Measurements from ENCODE around the gene DAB2IP.

DAB2IP gene

DNA sequence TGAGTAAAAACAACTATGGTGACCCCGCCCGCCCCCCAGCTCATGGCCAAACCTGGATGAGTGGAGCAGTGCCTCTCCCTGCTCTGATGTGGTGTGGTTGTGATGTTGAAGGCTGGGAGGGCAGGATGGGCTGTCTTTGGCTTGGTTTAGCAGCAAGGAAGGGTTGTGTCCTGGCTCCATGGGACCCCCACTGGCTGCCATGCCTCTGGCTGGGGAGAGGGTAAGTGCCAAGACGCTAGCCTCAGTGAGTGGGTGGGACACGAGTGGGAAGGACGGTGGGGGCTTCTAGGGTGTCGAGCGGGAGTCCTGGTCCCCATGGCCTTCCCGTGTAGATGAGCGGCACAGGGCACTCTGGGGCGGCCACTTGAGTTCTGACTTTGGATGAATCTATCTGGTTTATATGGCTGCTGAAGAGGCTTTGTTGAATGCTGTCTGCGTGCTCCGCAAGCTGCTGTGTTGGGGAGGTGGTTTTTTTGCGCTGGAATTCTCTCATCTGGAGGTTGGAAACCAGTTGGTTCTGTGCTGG, 50.4 kb downstream of the DAB2IP start:
- no peak for DNase-seq (ENCODE audit: low spot score)
- Histone ChIP-seq H3K4me3 (no peak overlapping the region), H3K27ac (peak overlapping the region in 1 of 2 donors; percentile 75)
- TF ChIP-seq, protein P1, sequence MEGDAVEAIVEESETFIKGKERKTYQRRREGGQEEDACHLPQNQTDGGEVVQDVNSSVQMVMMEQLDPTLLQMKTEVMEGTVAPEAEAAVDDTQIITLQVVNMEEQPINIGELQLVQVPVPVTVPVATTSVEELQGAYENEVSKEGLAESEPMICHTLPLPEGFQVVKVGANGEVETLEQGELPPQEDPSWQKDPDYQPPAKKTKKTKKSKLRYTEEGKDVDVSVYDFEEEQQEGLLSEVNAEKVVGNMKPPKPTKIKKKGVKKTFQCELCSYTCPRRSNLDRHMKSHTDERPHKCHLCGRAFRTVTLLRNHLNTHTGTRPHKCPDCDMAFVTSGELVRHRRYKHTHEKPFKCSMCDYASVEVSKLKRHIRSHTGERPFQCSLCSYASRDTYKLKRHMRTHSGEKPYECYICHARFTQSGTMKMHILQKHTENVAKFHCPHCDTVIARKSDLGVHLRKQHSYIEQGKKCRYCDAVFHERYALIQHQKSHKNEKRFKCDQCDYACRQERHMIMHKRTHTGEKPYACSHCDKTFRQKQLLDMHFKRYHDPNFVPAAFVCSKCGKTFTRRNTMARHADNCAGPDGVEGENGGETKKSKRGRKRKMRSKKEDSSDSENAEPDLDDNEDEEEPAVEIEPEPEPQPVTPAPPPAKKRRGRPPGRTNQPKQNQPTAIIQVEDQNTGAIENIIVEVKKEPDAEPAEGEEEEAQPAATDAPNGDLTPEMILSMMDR (IDR thresholded peaks at IDR 0.05), result no peak

DNA sequence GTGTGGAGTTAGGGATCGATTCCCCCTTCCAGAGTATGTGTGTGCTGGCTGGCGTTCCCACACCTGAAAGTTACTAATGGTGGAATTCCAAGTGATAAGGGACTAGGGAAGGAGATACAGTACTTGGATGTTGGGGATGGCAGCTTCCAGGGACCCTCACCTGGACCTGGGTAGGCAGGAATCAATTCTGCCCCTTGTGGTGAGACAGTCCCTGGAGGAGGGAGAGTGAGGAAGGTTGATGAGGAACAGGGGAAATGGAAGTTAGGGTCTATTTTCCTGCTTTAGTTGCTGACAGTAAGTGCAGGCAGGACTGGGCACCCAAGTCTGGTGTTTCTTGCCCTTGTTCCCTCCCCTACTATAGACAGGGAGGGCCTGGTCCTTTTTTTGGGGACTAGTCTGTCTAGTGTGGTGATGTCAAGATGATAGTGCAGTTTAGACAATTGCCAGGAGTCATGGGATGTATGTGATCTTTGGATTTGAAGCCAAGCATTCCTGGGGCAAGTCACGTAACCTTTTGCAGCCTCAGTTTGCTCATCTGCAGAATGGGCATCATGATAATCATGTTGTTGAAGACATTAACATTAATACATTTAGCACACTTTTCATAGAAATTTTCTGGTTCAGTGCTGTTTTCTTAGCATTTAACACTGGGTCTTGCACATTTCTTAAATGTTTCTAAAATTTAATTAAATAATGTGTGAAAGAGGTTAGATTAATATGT, 51.7 kb downstream of the DAB2IP start:
- no peak for DNase-seq (ENCODE audit: low spot score)
- H3K4me3 ChIP-seq, result no peak overlapping the region
- TF ChIP-seq, protein P1 (IDR thresholded peaks at IDR 0.05), result no peak
- H3K27ac ChIP-seq, result no peak overlapping the region

DNA sequence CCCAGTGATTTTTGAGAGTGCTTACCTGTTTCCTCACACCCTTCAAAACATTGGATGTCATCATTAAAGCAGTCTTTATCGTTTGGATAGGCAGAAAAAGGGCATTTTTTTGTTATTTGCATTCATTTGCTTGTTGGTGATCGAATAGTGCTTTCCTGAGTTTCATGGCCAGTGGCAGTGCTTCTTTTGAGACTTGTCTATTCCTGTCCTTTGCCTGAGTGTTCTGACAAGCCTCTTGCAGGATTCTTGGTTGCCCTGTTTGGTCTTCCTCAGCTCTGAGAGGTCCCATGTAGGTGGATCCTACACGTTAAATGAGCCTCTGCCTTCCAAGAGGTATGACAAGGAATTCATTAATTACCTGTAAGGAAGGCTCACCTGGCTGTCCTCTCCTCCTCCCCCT, 52.8 kb downstream of the DAB2IP start:
- H3K4me3 ChIP-seq, result no peak overlapping the region
- no peak overlapping the region for H3K27ac ChIP-seq
- no peak for DNase-seq (ENCODE audit: low spot score)
- TF ChIP-seq, protein P1 (IDR thresholded peaks at IDR 0.05), result no peak

DNA sequence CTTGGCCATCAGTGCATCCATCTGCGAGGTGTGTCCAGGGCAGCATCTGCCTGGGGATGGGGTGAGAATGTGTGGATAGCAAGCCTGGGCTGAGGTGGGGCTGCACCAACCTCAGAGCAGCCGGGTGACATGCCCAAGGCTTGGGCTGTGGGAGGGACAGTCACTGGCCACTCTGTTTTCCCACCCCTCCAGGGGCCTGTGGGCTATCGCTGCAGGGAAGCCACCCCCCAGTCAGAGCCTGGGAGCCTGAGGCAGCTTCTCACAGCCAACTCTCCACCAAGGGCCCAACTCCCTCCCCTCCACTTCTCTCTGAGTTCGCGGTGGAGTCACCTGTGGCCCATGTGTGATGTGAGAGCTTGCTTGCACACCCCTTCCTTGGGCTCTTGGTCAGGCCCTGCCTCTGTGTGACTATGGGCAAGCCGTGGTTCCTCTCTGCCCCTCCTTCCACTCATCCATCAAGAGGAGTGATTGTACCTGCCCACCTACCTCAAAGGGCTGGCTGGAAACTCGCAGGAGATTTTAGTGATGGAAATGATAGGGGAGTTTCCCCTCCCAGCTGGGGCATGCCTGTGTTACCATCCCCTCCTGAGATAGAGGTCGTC, 54.8 kb downstream of the DAB2IP start:
- TF ChIP-seq, protein P1 (IDR thresholded peaks at IDR 0.05), result no peak
- no peak overlapping the region for H3K4me3 ChIP-seq
- no peak overlapping the region for H3K27ac ChIP-seq
- no peak for DNase-seq (ENCODE audit: low spot score)

DNA sequence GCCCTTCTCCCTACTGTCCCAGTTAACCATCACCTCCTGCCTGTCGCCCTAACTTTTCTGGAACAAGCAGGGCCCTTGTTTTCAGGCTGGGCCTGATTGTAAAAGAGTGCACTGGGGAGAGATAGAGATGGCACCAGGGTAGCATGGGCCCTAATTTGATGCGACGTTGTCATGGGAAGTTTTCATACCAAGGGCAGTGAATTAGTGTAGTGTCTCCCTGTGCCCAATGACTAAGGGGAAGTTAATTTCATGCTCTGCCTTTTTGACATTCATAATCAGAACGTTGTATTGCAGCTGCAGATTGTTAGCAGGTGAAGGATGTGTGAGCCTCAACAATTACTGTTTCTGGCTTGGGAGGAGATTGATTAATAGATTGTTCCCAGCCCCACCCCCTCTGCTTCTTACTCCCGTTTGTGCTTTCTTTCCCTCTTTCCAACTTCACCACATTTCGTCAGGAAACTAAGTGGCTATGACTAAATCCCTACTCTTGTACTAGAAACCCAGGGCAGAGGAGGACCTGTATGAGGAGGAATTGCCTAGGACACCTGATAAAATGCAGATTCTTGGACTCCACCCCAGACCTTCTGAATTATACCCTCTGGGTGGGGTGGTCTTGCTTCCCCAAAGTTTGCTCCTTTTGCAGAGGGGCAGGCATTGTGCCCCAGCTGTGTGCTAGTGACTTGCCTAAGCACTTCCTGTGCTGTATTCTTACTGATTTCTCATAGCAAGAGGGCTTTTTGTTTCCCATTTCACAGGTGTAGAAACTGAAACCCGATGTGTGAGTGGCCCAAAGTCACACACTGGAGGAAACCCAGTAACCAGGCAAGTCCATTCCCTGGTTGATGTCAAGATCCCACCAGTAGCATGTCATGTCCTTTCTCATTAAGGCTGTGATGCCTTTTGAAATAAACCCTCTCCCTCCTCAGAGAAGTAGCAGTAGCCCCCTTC, 56.3 kb downstream of the DAB2IP start:
- DNase-seq (ENCODE audit: low spot score), result no peak
- Histone ChIP-seq H3K4me3 (no peak overlapping the region), H3K27ac (no peak overlapping the region)
- TF ChIP-seq, protein P1 (IDR thresholded peaks at IDR 0.05), result no peak

DNA sequence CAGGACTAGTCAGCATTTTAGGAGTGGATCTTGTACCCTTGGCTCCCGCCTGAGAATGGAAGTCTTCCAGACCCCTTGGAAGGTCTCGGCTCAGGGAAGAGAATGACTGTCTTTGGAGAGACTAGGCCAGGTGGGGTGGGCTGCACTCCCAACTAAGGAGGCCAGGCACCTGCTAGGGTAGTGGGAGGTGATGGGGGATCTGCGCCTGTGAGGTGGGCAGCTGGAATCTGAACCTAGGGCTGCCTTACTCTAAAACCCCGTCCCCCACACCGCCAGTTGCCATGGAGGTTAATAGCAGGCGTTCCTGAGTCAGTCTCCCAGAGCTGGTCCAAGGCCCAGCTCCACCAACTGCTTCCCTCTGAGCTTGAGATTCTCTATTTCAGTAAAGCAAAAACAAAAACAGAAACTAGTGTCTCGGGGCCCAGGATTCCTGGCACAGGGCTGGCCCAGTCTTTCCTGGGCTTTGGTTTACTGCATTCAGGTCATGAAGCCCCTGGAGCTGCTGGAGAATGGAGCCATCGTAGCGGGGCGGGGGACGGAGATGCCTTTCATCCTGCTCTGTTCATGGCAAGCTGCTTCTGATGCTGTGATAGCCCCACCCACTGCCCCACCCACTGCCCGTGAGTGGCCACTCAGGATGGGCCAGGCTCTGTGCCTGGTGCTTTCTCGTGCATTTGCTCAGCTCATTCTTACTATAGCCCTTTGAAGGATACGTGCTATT, 57.5 kb downstream of the DAB2IP start:
- no peak for DNase-seq (ENCODE audit: low spot score)
- Histone ChIP-seq H3K4me3 (no peak overlapping the region), H3K27ac (no peak overlapping the region)
- TF ChIP-seq, protein P1 (IDR thresholded peaks at IDR 0.05), result no peak

Data from coronary artery (tissue), 2 donors.